Endothelial cell of umbilical vein (primary cell): ENCODE results near the gene DNMT1. TPM values are rescaled to one million over a fixed set of nuclear protein-coding genes. Genes with fewer than 3 reads are reported as not detected.

ENCODE experiments used
- BruUV-seq: library from RNA; stranded (reverse); fragments of 400-500 nt; replicated peaks from 2 replicates; lab custom pipeline; 2021; lab: Mats Ljungman, UMichigan
- CTCF ChIA-PET: fragments of 300-600, 350-600 bp; sonication (Branson Sonifier 250); formaldehyde crosslinking; loops from one replicate; lab custom pipeline; 2021; ENCODE audit warnings: antibody characterized with exemption, inconsistent platforms; lab: Charles Lee
- POLR2A ChIA-PET: fragments of 300-600, 350-600 bp; sonication (Branson Sonifier 250); formaldehyde crosslinking; loops from one replicate; lab custom pipeline; 2021; ENCODE audit warnings: antibody characterized with exemption, inconsistent platforms; lab: Charles Lee
- DNase-seq: peaks from one replicate; pipeline ENCODE4 v3.0.0-alpha.2; 2011; ENCODE audit warnings: low read depth, low spot score
- FAIRE-seq: peaks from 2 replicates; lab custom pipeline; 2011; peaks lifted over from hg19 to GRCh38; lab: Jason Lieb, UNC
- H2AFZ ChIP-seq: 2 replicates; pipeline ENCODE4 v1.6.0; 2012; ENCODE audit warnings: low read depth, low read length, control low read depth, inconsistent platforms
- H3K27ac ChIP-seq: 2 replicates; pipeline ENCODE4 v1.5.1; 2011; ENCODE audit warnings: low read depth, mild to moderate bottlenecking, control low read depth, low read length, moderate library complexity; ENCODE audit not compliant: insufficient read depth
- H3K27me3 ChIP-seq, 2 experiments: 2 replicates each; pipeline versions ENCODE4 v1.6.0 to v1.6.1; 2011; ENCODE audit warnings: low read length in 2 of 2, mixed read lengths in 1 of 2; ENCODE audit not compliant: control insufficient read depth in 2 of 2, insufficient read depth in 2 of 2
- H3K36me3 ChIP-seq, 2 experiments: 2 replicates in 1 of 2; 3 replicates in 1 of 2; pipeline ENCODE4 v1.5.1; 2011; ENCODE audit warnings: low read length in 2 of 2, mild to moderate bottlenecking in 1 of 2, moderate library complexity in 1 of 2; ENCODE audit not compliant: control insufficient read depth in 2 of 2, insufficient read depth in 2 of 2; ENCODE audit errors: extremely low read depth in 1 of 2
- H3K4me1 ChIP-seq: 3 replicates; pipeline ENCODE4 v1.5.1; 2011; ENCODE audit warnings: mild to moderate bottlenecking, low read length; ENCODE audit not compliant: control insufficient read depth, insufficient read depth; ENCODE audit errors: extremely low read depth
- H3K4me2 ChIP-seq: 2 replicates; pipeline ENCODE4 v1.6.1; 2011; ENCODE audit warnings: low read length, control low read depth, mixed read lengths; ENCODE audit not compliant: insufficient read depth
- H3K4me3 ChIP-seq, 3 experiments: fragments of 200-600 bp in 1 of 3; sonication (generic), shearing (Covaris generic) in 1 of 3; replicated peaks in 1 of 3; 2 replicates each; pipeline ENCODE4 v1.5.1; 2011 to 2016; ENCODE audit warnings: control low read depth in 3 of 3, low read length in 3 of 3, mild to moderate bottlenecking in 2 of 3, inconsistent platforms in 1 of 3, low read depth in 1 of 3, moderate library complexity in 1 of 3; ENCODE audit not compliant: insufficient read depth in 1 of 3
- H3K79me2 ChIP-seq: 2 replicates; pipeline ENCODE4 v1.6.0; 2012; ENCODE audit warnings: low read length, inconsistent platforms; ENCODE audit not compliant: control insufficient read depth, insufficient read depth
- H3K9ac ChIP-seq: replicated peaks from 2 replicates; pipeline ENCODE3; 2011; ENCODE audit warnings: low read length, control low read depth; ENCODE audit not compliant: insufficient read depth; ENCODE audit errors: extremely low read depth
- H3K9me1 ChIP-seq: replicated peaks from 3 replicates; pipeline ENCODE4 v1.6.0; 2011; ENCODE audit warnings: mild to moderate bottlenecking, low read length; ENCODE audit not compliant: control insufficient read depth, insufficient read depth; ENCODE audit errors: extremely low read depth
- H3K9me3 ChIP-seq: replicated peaks from 2 replicates; pipeline ENCODE4 v1.5.1; 2012; ENCODE audit warnings: low read length, inconsistent platforms; ENCODE audit not compliant: control insufficient read depth, insufficient read depth
- H4K20me1 ChIP-seq: replicated peaks from 2 replicates; pipeline ENCODE3; 2011; ENCODE audit warnings: mild to moderate bottlenecking, low read length; ENCODE audit not compliant: control insufficient read depth, insufficient read depth; ENCODE audit errors: extremely low read depth
- EZH2 ChIP-seq: IDR thresholded peaks from 2 replicates; pipeline ENCODE4 v1.6.1; 2012; ENCODE audit warnings: borderline replicate concordance, low read depth, mild to moderate bottlenecking, moderate library complexity, low read length, inconsistent platforms; ENCODE audit not compliant: severe bottlenecking
- FOS ChIP-seq: IDR thresholded peaks from 2 replicates; pipeline ENCODE4 v1.6.1; 2011; ENCODE audit warnings: mild to moderate bottlenecking, low read length, moderate library complexity, borderline replicate concordance; ENCODE audit not compliant: insufficient read depth
- GATA2 ChIP-seq: IDR thresholded peaks from 2 replicates; pipeline ENCODE4 v1.7.0; 2011; ENCODE audit warnings: low read depth, mild to moderate bottlenecking, moderate library complexity, mixed read lengths, low read length; ENCODE audit not compliant: insufficient read length, insufficient read depth
- JUN ChIP-seq: IDR thresholded peaks from 2 replicates; pipeline ENCODE4 v1.6.1; 2011; ENCODE audit warnings: borderline replicate concordance, low read depth; ENCODE audit not compliant: insufficient read length, insufficient read depth
- MYC ChIP-seq: IDR thresholded peaks from one replicate; pipeline ENCODE4 v1.6.1; 2011; ENCODE audit warnings: mild to moderate bottlenecking, low read depth, low read length
- POLR2A ChIP-seq: IDR thresholded peaks from 2 replicates; pipeline ENCODE4 v1.6.1; 2012; ENCODE audit warnings: low read depth, mild to moderate bottlenecking, control low read depth, low read length
- POLR2AphosphoS5 ChIP-seq: IDR thresholded peaks from 2 replicates; pipeline ENCODE4 v1.6.1; 2012; ENCODE audit warnings: low read depth, mild to moderate bottlenecking, control low read depth, low read length, moderate library complexity; ENCODE audit not compliant: insufficient read depth
- dilution Hi-C: fragments of 300-500 bp; cut with MboI; formaldehyde crosslinking; loops from one replicate; pipeline ENCODE4 v1.15.0; 2019; ENCODE audit warnings: low sequenced_read_pairs; ENCODE audit not compliant: extremely low pct_ligation_motif_present
- intact Hi-C: fragments of 100-400 bp; cut with micrococcal nuclease; formaldehyde crosslinking; loops from one replicate; pipeline ENCODE4 v1.10.0; 2022
- polyA plus RNA-seq, 4 experiments: library from polyadenylated mRNA; depleted of rRNA in 3 of 4; stranded (reverse) in 3 of 4; unstranded in 1 of 4; fragments of >200 nt; gene quantifications; 2 replicates each; pipeline versions ENCODE4 v1.2.1 to v1.2.3, GENCODE V29; 2011 to 2012; ENCODE audit warnings: missing spikeins in 1 of 4
- total RNA-seq: library from RNA; stranded (reverse); gene quantifications from 2 replicates; pipeline ENCODE4 v1.2.3, GENCODE V29; 2021
- TF ChIP-seq, protein P1 (sequence below), 2 donors: IDR thresholded peaks; 1 replicate in 1 of 2; 2 replicates in 1 of 2; pipeline ENCODE4 v1.5.1; 2011; ENCODE audit warnings: low read length in 2 of 2, mild to moderate bottlenecking in 2 of 2, moderate library complexity in 2 of 2, control low read depth in 1 of 2, inconsistent platforms in 1 of 2, low read depth in 1 of 2; ENCODE audit not compliant: insufficient read depth in 1 of 2; ENCODE audit errors: extremely low read depth in 1 of 2

Gene DNMT1
- total and polyA plus RNA-seq, 2 donors (not counting 3 experiments of a cell fraction or from before 2014, with no cell fraction given): 53.4 to 165 TPM

DNA sequence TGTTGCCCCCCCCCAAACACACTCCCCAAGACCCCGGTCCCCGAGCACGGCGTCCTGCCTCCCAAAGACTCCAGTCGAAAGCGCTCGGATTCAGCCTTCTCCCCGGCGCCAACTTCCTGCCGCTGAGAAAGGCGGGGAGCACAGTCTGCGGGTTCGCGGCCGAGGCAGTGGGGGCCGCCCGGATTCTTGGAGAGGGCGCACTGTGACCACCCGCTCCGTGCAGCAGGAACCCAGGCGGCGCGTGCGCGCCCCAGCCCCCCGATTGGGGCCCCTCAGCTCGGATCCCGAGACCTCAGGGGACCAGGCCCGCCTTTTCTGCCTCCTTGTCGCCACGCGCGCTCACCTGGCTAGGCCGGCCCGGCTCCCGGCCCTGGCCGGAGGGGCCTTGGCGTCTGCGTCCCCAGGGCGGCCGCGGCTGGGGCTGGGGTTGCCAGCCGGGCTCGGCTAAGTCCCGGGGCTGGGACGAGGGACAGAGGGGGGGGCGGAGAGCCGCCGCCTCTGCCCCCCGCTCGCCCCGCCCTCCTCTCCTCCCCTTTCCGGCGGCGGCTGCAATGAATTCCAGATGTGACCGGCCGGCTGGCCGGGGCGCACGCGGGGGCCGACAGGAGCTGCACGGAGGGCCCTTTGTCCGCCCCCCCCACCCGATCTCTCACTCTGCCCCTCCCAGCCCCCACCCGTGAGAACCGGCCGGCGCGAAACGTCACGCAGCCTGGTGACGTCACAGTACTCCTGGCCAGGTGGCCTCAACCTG, 36.3 kb upstream of the DNMT1 start, which contains the start of gene S1PR2:
Gene S1PR2 (minus strand): TSS at position 471 of the 751 bp plus-strand sequence. CDS start 6,426 bp downstream, outside the sequence.
- CTCF ChIA-PET: interaction anchor here (1.0 to 7.0 kb wide), 3 partner anchors 9 to 19 kb away, joined by 3 to 48 read pairs (median 10); no protein-coding TSS in a partner anchor
- no TSS peak for BruUV-seq

GRCh38 chr19:10230173-10230860, 35.6 kb upstream of the DNMT1 start:
- no peak overlapping the region for H3K27ac ChIP-seq
- TF ChIP-seq, protein P1, sequence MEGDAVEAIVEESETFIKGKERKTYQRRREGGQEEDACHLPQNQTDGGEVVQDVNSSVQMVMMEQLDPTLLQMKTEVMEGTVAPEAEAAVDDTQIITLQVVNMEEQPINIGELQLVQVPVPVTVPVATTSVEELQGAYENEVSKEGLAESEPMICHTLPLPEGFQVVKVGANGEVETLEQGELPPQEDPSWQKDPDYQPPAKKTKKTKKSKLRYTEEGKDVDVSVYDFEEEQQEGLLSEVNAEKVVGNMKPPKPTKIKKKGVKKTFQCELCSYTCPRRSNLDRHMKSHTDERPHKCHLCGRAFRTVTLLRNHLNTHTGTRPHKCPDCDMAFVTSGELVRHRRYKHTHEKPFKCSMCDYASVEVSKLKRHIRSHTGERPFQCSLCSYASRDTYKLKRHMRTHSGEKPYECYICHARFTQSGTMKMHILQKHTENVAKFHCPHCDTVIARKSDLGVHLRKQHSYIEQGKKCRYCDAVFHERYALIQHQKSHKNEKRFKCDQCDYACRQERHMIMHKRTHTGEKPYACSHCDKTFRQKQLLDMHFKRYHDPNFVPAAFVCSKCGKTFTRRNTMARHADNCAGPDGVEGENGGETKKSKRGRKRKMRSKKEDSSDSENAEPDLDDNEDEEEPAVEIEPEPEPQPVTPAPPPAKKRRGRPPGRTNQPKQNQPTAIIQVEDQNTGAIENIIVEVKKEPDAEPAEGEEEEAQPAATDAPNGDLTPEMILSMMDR (IDR thresholded peaks at IDR 0.05; ENCODE audit: extremely low read depth in 1 of 2, insufficient read depth in 1 of 2, low read depth in 1 of 2, low read length in 2 of 2): peak in 1 of 2 donors; percentile 1
- no peak for TF ChIP-seq GATA2
- intact Hi-C loops: loop anchor here (2.0 kb wide), 1 partner anchor 36 kb away; the partner anchor contains the start of gene DNMT1
- peak overlapping the region; percentile 87 for H2AFZ ChIP-seq
- no TSS peak for BruUV-seq
- H3K27me3 ChIP-seq: no peaks in the 10 kb centered on the region
- no peaks in the 10 kb centered on the region for H3K9me1 ChIP-seq
- H3K9ac ChIP-seq: peak overlapping the region; percentile 61
- no peaks in the 10 kb centered on the region for H4K20me1 ChIP-seq
- ChIA-PET POLR2A (no interaction called here), CTCF (interaction anchor here (7.0 kb wide), 1 partner anchor 20 kb away, joined by 48 read pairs; no protein-coding TSS in a partner anchor)
- dilution Hi-C loops: no loop called here
- H3K4me2 ChIP-seq: peak overlapping the region; percentile 73
- FAIRE-seq (peak; percentile 18), DNase-seq (no peak)
- H3K4me1 ChIP-seq: peaks cover 6% of the 10 kb centered on the region
- no peaks in the 10 kb centered on the region for H3K79me2 ChIP-seq
- H3K4me3 ChIP-seq: peak overlapping the region; percentile 44 to 71 (median 68)
- no peaks in the 10 kb centered on the region for H3K36me3 ChIP-seq
- no peaks in the 10 kb centered on the region for H3K9me3 ChIP-seq

More for the DNA sequence above, 36.3 kb upstream of the DNMT1 start, which contains the start of gene S1PR2:
- no peak for TF ChIP-seq FOS
- TF ChIP-seq GATA2: no peak
- no peak for TF ChIP-seq POLR2AphosphoS5
- no peak for TF ChIP-seq EZH2
- no peak for TF ChIP-seq POLR2A
- no peak for TF ChIP-seq JUN
- TF ChIP-seq MYC: no peak
- dilution Hi-C loops: no loop called here
- Histone ChIP-seq H3K9me3 (no peaks in the 10 kb centered on the region), H3K4me3 (peak within 1 kb of the TSS; percentile 44 to 71 (median 68)), H2AFZ (peak within 1 kb of the TSS; percentile 87), H3K9ac (peak within 1 kb of the TSS; percentile 61), H3K36me3 (no peaks in the 10 kb centered on the region), H3K27ac (no peak within 1 kb of the TSS), H4K20me1 (no peaks in the 10 kb centered on the region), H3K27me3 (no peaks in the 10 kb centered on the region), H3K9me1 (no peaks in the 10 kb centered on the region), H3K4me1 (peaks cover 9% of the 10 kb centered on the region), H3K79me2 (no peaks in the 10 kb centered on the region), H3K4me2 (peak within 1 kb of the TSS; percentile 73)
- FAIRE-seq (peak; percentile 48), DNase-seq (peak; percentile 31)
- intact Hi-C loops: loop anchor here (2.0 kb wide), 1 partner anchor 36 kb away; the partner anchor contains the start of gene DNMT1
- POLR2A ChIA-PET: interaction anchor here (0.5 kb wide), 1 partner anchor 117 kb away, joined by 10 read pairs; no protein-coding TSS in a partner anchor
